ENCODE data around the gene DRC7.
"Not testable (repeated sequence)": the region's sequence is repeated elsewhere in the genome, so short reads cannot be mapped to it uniquely, and the experiment has no call there.

The DRC7 gene

GRCh38 chr16:57769541-57770145 is 75.0 kb downstream of the DRC7 start:
- DNase-seq: no peak

- DNase-seq: no peak
Measured at GRCh38 chr16:57770361-57770760, 75.8 kb downstream of the DRC7 start.

GRCh38 chr16:57771141-57771785 is 76.7 kb downstream of the DRC7 start:
- DNase-seq: no peak

GRCh38 chr16:57773019-57773418 is 78.4 kb downstream of the DRC7 start:
- DNase-seq: no peak

GRCh38 chr16:57773655-57774295 is 79.2 kb downstream of the DRC7 start:
- no peak for DNase-seq

- no peak for DNase-seq
Measured at GRCh38 chr16:57774705-57775285, 80.2 kb downstream of the DRC7 start.

GRCh38 chr16:57775661-57776469 is 81.3 kb downstream of the DRC7 start:
- no peak for DNase-seq

- DNase-seq: no peak
Measured at GRCh38 chr16:57778658-57779057, 84.1 kb downstream of the DRC7 start.

- not testable (repeated sequence) for DNase-seq
Measured at GRCh38 chr16:57779836-57780235, 85.2 kb downstream of the DRC7 start.

- DNase-seq: no peak
Measured at GRCh38 chr16:57781349-57781740, 86.7 kb downstream of the DRC7 start.

Measured in activated CD4-positive, alpha-beta T cell treated with anti-CD3 and anti-CD28 coated beads, Interleukin-2, amount 50 U/mL, for 1 hour (primary cell).